Neural cell (in vitro differentiated cells): ENCODE measurements around the gene VN1R5.

Source experiments
- EP300 ChIP-seq: fragments of 450-650 bp; conservative IDR thresholded peaks from 2 replicates; pipeline ENCODE4 v1.6.1; 2014; ENCODE audit warnings: antibody characterized with exemption, mild to moderate bottlenecking, moderate library complexity; ENCODE audit not compliant: poor library complexity, severe bottlenecking
- POLR2AphosphoS5 ChIP-seq: IDR thresholded peaks from 2 replicates; pipeline ENCODE4 v1.6.1; 2012
- TF ChIP-seq, protein P1 (sequence below): fragments of 450-650 bp; IDR thresholded peaks from 2 replicates; pipeline ENCODE4 v1.5.1; 2014; ENCODE audit warnings: antibody characterized with exemption, mild to moderate bottlenecking, moderate library complexity; ENCODE audit not compliant: poor library complexity, severe bottlenecking

- TF ChIP-seq POLR2AphosphoS5 (no peak), EP300 (no peak)
- TF ChIP-seq, protein P1, sequence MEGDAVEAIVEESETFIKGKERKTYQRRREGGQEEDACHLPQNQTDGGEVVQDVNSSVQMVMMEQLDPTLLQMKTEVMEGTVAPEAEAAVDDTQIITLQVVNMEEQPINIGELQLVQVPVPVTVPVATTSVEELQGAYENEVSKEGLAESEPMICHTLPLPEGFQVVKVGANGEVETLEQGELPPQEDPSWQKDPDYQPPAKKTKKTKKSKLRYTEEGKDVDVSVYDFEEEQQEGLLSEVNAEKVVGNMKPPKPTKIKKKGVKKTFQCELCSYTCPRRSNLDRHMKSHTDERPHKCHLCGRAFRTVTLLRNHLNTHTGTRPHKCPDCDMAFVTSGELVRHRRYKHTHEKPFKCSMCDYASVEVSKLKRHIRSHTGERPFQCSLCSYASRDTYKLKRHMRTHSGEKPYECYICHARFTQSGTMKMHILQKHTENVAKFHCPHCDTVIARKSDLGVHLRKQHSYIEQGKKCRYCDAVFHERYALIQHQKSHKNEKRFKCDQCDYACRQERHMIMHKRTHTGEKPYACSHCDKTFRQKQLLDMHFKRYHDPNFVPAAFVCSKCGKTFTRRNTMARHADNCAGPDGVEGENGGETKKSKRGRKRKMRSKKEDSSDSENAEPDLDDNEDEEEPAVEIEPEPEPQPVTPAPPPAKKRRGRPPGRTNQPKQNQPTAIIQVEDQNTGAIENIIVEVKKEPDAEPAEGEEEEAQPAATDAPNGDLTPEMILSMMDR: no peak
Measured at GRCh38 chr1:247266053-247266452, 10.2 kb downstream of the VN1R5 start.
